GM12878 (cell line): ENCODE measurements around the gene OR8A1. TPM values are rescaled to one million over a fixed set of nuclear protein-coding genes. Genes with fewer than 3 reads are reported as not detected.

Experiments used
- ATAC-seq: fragments of 200-7000 bp; cut with Tn5 transposase; 3 replicates; pipeline ENCODE4 v1.9.1; 2020; ENCODE audit warnings: mild to moderate bottlenecking, moderate library complexity
- BruUV-seq: library from RNA; stranded (reverse); fragments of 400-500 nt; replicated peaks from 2 replicates; lab custom pipeline; 2021; lab: Mats Ljungman, UMichigan
- CTCF ChIA-PET: fragments of 300-600 bp; sonication (Branson Sonifier 250); formaldehyde crosslinking; extraction: SDS; loops from one replicate; lab custom pipeline; 2021; ENCODE audit warnings: inconsistent platforms; lab: Yijun Ruan, JAX
- POLR2A ChIA-PET: fragments of 350-600 bp; formaldehyde crosslinking; extraction: SDS; loops from one replicate; lab custom pipeline; 2021; ENCODE audit warnings: inconsistent platforms; lab: Charles Lee
- RAD21 ChIA-PET: fragments of 300-600 bp; sonication (Branson Sonifier 250); formaldehyde crosslinking; loops from one replicate; lab custom pipeline; 2023; ENCODE audit warnings: antibody characterized with exemption; ENCODE audit not compliant: unreplicated experiment; lab: Charles Lee
- SMC1A ChIA-PET: fragments of 300-600 bp; sonication (Branson Sonifier 250); formaldehyde crosslinking; loops from one replicate; lab custom pipeline; 2023; ENCODE audit not compliant: unreplicated experiment, uncharacterized antibody; lab: Charles Lee
- DNase-seq: peaks from one replicate; pipeline ENCODE4 v3.0.0-alpha.2; 2011; ENCODE audit warnings: low read depth, low spot score
- FAIRE-seq: peaks from 3 replicates; lab custom pipeline; 2011; peaks lifted over from hg19 to GRCh38; lab: Jason Lieb, UNC
- H2AFZ ChIP-seq: 2 replicates; pipeline ENCODE4 v1.6.0; 2011; ENCODE audit warnings: low read depth, low read length, control low read depth; ENCODE audit not compliant: control insufficient read depth
- H3K27ac ChIP-seq: 2 replicates; pipeline ENCODE4 v1.5.1; 2011; ENCODE audit warnings: control low read depth; ENCODE audit not compliant: control insufficient read depth, insufficient read depth
- H3K27me3 ChIP-seq, 2 experiments: replicated peaks in 1 of 2; 2 replicates each; pipeline versions ENCODE4 v1.6.0 to v1.6.1; 2011; ENCODE audit warnings: low read length in 1 of 2; ENCODE audit not compliant: control insufficient read depth in 2 of 2, insufficient read depth in 2 of 2
- H3K36me3 ChIP-seq, 2 experiments: 2 replicates each; pipeline ENCODE4 v1.5.1; 2011; ENCODE audit warnings: low read length in 1 of 2; ENCODE audit not compliant: control insufficient read depth in 2 of 2, insufficient read depth in 2 of 2
- H3K4me1 ChIP-seq: 2 replicates; pipeline ENCODE4 v1.6.1; 2011; ENCODE audit warnings: mild to moderate bottlenecking, low read length, moderate library complexity, mixed read lengths; ENCODE audit not compliant: control insufficient read depth, insufficient read depth
- H3K4me2 ChIP-seq: 2 replicates; pipeline ENCODE4 v1.6.0; 2011; ENCODE audit warnings: control low read depth; ENCODE audit not compliant: control insufficient read depth, insufficient read depth
- H3K4me3 ChIP-seq: fragments of 200-600 bp; sonication (generic); 2 replicates; pipeline ENCODE4 v1.5.1; 2016
- H3K79me2 ChIP-seq: 2 replicates; pipeline ENCODE4 v1.6.0; 2011; ENCODE audit warnings: low read length; ENCODE audit not compliant: control insufficient read depth, insufficient read depth
- H3K9ac ChIP-seq: 2 replicates; pipeline ENCODE4 v1.8.0; 2011; ENCODE audit warnings: low read length, control low read depth, mixed read lengths; ENCODE audit not compliant: control insufficient read depth, insufficient read depth
- H3K9me3 ChIP-seq: replicated peaks from 3 replicates; pipeline ENCODE4 v1.5.1; 2011; ENCODE audit warnings: mild to moderate bottlenecking, low read length; ENCODE audit not compliant: control insufficient read depth, insufficient read depth
- H4K20me1 ChIP-seq: 2 replicates; pipeline ENCODE4 v1.6.0; 2011; ENCODE audit not compliant: control insufficient read depth, insufficient read depth
- ETV6 ChIP-seq, 2 experiments: fragments of 450-650 bp in 1 of 2; IDR thresholded peaks in 1 of 2; conservative IDR thresholded peaks in 1 of 2; 2 replicates each; pipeline ENCODE4 v1.6.1; 2014; ENCODE audit warnings: antibody characterized with exemption in 1 of 2, borderline replicate concordance in 1 of 2, low read depth in 1 of 2, mild to moderate bottlenecking in 1 of 2, moderate library complexity in 1 of 2
- FOS ChIP-seq: IDR thresholded peaks from 3 replicates; pipeline ENCODE4 v1.6.1; 2011; ENCODE audit warnings: borderline replicate concordance; ENCODE audit not compliant: insufficient read length; ENCODE audit errors: extremely low read depth
- POLR2A ChIP-seq: IDR thresholded peaks from 2 replicates; pipeline ENCODE4 v1.6.1; 2011; ENCODE audit warnings: low read depth, mild to moderate bottlenecking, low read length
- WGBS: methylation state at CpG from one replicate; pipeline ENCODE4 v1.1.6; 2016; ENCODE audit warnings: low lambda C conversion rate; ENCODE audit not compliant: insufficient replicate concordance, insufficient coverage; ENCODE audit errors: missing lambda C conversion rate; 5-methylcytosine and 5-hydroxymethylcytosine counted together
- in situ Hi-C: fragments of 300-500 bp; cut with MboI; formaldehyde crosslinking; loops from 9 replicates; pipeline ENCODE4 v1.14.3; 2018; ENCODE audit warnings: mixed read lengths
- intact Hi-C: fragments of 100-400 bp; cut with micrococcal nuclease; formaldehyde crosslinking; loops from one replicate; pipeline ENCODE4 v1.14.2; 2022; ENCODE audit not compliant: unreplicated experiment
- polyA plus RNA-seq, 11 experiments: library from polyadenylated mRNA; depleted of rRNA in 4 of 11; unstranded in 6 of 11; stranded (reverse) in 5 of 11; fragments of >200 nt; fragmentation: Nextera tagmentation in 4 of 11; fragmentation: Illumina TruSeq in 1 of 11; extraction: Ambion mirVana in 4 of 11; extraction: Trizol in 1 of 11; gene quantifications; 1 replicate in 1 of 11; 2 replicates in 10 of 11; pipeline versions ENCODE4 v1.2.1 to v1.2.3, GENCODE V29; 2011 to 2016; ENCODE audit warnings: inconsistent platforms in 2 of 11, missing spikeins in 2 of 11, low read depth in 1 of 11
- total RNA-seq, 4 experiments: library from RNA; depleted of rRNA in 3 of 4; stranded (reverse); fragments of >200 nt in 3 of 4; fragmentation: Illumina TruSeq in 1 of 4; extraction: Trizol in 1 of 4; gene quantifications; 2 replicates each; pipeline versions ENCODE4 v1.2.1 to v1.2.3, GENCODE V29; 2013 to 2021
- TF ChIP-seq, protein P1 (sequence below): IDR thresholded peaks from 2 replicates; pipeline ENCODE4 v1.6.1; 2011; ENCODE audit warnings: borderline replicate concordance, low read depth, mild to moderate bottlenecking, moderate library complexity, mixed read lengths, low read length; ENCODE audit not compliant: insufficient read depth; ENCODE audit errors: extremely low read length

The OR8A1 gene
- total and polyA plus RNA-seq, 10 of the 15 experiments (the other 5 are each of a cell fraction or from before 2014, with no cell fraction given): not detected

- TF ChIP-seq, protein P1, sequence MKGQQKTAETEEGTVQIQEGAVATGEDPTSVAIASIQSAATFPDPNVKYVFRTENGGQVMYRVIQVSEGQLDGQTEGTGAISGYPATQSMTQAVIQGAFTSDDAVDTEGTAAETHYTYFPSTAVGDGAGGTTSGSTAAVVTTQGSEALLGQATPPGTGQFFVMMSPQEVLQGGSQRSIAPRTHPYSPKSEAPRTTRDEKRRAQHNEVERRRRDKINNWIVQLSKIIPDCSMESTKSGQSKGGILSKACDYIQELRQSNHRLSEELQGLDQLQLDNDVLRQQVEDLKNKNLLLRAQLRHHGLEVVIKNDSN: no peak
- no peak for TF ChIP-seq POLR2A
These were observed 363 bp downstream of the OR8A1 start (continued) for GRCh38 chr11:124570160-124570559.

DNA sequence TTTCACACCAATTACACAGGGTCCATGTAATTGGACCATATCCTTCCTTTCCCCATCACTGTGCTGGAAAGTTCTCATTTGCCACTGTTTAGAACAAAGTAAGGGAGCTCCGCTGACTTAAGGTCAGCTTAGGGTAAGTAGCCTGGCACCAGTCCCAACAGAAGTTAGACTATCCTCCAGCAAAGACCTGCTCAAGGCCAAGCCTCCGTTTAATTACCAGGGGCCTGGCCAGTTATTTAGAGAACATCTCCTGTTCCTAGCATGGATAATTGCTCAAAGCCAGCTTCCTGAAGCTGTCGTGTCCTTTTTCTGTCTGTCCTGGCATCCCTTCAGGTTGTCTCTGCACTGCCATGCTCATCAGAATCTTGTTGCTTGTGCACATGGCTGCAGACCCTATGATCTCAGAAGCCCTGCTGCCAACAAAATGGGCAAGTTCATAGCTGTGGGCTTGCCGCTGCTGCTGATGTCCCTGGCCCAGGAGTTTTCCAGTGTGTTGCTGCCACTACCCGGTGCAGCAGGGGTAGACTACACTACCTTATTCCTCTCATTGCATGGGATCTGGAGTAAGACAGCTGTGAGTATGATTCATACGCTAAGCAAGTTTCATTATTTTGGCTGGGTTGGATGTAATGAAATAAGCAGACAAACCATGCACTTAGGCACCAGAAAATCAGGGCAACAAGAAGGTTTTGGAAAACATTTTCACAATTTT, 8.1 kb downstream of the OR8A1 start:
- in situ Hi-C loops: no loop called here
- H3K4me1 ChIP-seq: no peaks in the 10 kb centered on the region
- H3K27me3 ChIP-seq: no peaks in the 10 kb centered on the region; a peak in 1 of 4 replicates
- H3K4me2 ChIP-seq: no peak overlapping the region
- H2AFZ ChIP-seq: no peak overlapping the region
- ChIA-PET SMC1A (no interaction called here), RAD21 (no interaction called here), POLR2A (no interaction called here), CTCF (interaction anchor here (1.3 kb wide), 1 partner anchor 8 kb away, joined by 6 read pairs; no protein-coding TSS in a partner anchor)
- H3K9ac ChIP-seq: no peak overlapping the region
- no peaks in the 10 kb centered on the region for H3K79me2 ChIP-seq
- H4K20me1 ChIP-seq: no peaks in the 10 kb centered on the region
- FAIRE-seq: no peak
- 13% methylated on average over 6 of the region's 6 CpGs for WGBS
- H3K9me3 ChIP-seq: no peaks in the 10 kb centered on the region
- TF ChIP-seq ETV6 (conservative IDR thresholded peaks at IDR 0.05 in 1 of 2, IDR thresholded peaks at IDR 0.05 in 1 of 2; ENCODE audit: borderline replicate concordance in 1 of 2, low read depth in 1 of 2) (no peak), FOS (no peak)
- no peak for DNase-seq
- ATAC-seq: no peak
- H3K4me3 ChIP-seq: no peak overlapping the region
- H3K27ac ChIP-seq: no peak overlapping the region
- BruUV-seq: no TSS peak
- intact Hi-C loops: no loop called here
- no peaks in the 10 kb centered on the region for H3K36me3 ChIP-seq
